ENCODE measurements around the gene NRAP. TPM values are rescaled to one million over a fixed set of nuclear protein-coding genes. Genes with fewer than 3 reads are reported as not detected.

The NRAP gene
- total and polyA plus RNA-seq, 5 experiments from 2014 or later: not detected

DNA sequence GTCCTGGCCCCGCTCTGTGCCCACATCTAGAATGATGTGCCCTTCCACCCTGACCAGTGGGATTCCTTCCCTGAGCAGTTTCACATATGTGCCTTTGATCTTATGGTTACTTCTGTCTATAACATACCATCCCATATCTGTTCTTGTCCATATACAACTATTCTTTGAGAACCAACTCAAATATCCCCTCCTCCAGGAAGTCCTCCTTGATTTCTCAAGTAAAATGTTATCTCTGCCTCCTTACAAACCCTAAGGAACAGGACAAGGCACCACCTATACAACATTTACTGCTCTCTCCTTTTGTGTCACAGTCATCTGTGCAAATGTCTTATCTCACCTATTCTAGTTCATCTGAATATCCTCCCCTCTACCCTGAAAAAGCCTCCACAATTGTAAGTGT lies 82.7 kb downstream of the NRAP start:
- Mint-ChIP-seq H3K4me1 (no peaks in the 10 kb centered on the region), H3K27ac (no peak overlapping the region), H3K9me3 (no peaks in the 10 kb centered on the region), H3K4me3 (no peak overlapping the region), H3K36me3 (no peaks in the 10 kb centered on the region), H3K27me3 (peaks cover 3 to 34% (median 11%) of the 10 kb centered on the region in 5 donors)
- ATAC-seq: no peak
- DNase-seq: no peak
- POLR2A ChIA-PET: no interaction called here

- Mint-ChIP-seq H3K27ac (no peak overlapping the region), H3K36me3 (no peaks in the 10 kb centered on the region), H3K27me3 (peaks cover 0 to 37% (median 10%) of the 10 kb centered on the region in 5 donors), H3K4me3 (no peak overlapping the region), H3K4me1 (no peaks in the 10 kb centered on the region), H3K9me3 (no peaks in the 10 kb centered on the region)
- POLR2A ChIA-PET: no interaction called here
- ATAC-seq (no peak), DNase-seq (no peak)
Observed at GRCh38 chr10:113578773-113579172, 85.1 kb downstream of the NRAP start.

DNA sequence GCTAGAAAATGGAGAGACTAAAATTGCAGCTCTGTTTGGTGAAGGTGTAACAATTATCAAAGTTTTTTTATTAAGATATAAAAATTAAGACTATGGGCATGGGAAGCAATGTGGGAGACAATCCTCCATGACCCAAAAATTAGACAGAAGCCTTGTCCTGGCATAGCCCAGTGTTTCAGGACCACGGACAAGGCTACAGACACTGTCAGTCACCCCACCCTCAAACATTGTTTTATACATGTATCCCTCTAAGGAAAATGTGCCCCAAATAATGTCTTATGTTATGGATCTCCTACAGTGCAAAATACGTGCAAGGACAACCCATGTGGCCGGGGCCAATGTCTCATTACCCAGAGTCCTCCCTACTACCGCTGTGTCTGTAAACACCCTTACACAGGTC lies 87.0 kb downstream of the NRAP start:
- no peak overlapping the region for H3K4me3 Mint-ChIP-seq
- no peaks in the 10 kb centered on the region for H3K4me1 Mint-ChIP-seq
- no peaks in the 10 kb centered on the region for H3K36me3 Mint-ChIP-seq
- H3K9me3 Mint-ChIP-seq: no peaks in the 10 kb centered on the region
- ATAC-seq: no peak
- peaks cover 0 to 24% (median 10%) of the 10 kb centered on the region in 5 donors for H3K27me3 Mint-ChIP-seq
- DNase-seq: no peak
- no peak overlapping the region for H3K27ac Mint-ChIP-seq
- POLR2A ChIA-PET: no interaction called here

GRCh38 chr10:113573368-113573767 lies 90.5 kb downstream of the NRAP start:
- POLR2A ChIA-PET: no interaction called here
- H3K9me3 Mint-ChIP-seq: no peaks in the 10 kb centered on the region
- peaks cover 0 to 24% (median 2%) of the 10 kb centered on the region in 5 donors for H3K27me3 Mint-ChIP-seq
- ATAC-seq (no peak), DNase-seq (no peak)
- no peaks in the 10 kb centered on the region for H3K4me1 Mint-ChIP-seq
- H3K36me3 Mint-ChIP-seq: no peaks in the 10 kb centered on the region
- H3K4me3 Mint-ChIP-seq: no peak overlapping the region
- no peak overlapping the region for H3K27ac Mint-ChIP-seq

DNA sequence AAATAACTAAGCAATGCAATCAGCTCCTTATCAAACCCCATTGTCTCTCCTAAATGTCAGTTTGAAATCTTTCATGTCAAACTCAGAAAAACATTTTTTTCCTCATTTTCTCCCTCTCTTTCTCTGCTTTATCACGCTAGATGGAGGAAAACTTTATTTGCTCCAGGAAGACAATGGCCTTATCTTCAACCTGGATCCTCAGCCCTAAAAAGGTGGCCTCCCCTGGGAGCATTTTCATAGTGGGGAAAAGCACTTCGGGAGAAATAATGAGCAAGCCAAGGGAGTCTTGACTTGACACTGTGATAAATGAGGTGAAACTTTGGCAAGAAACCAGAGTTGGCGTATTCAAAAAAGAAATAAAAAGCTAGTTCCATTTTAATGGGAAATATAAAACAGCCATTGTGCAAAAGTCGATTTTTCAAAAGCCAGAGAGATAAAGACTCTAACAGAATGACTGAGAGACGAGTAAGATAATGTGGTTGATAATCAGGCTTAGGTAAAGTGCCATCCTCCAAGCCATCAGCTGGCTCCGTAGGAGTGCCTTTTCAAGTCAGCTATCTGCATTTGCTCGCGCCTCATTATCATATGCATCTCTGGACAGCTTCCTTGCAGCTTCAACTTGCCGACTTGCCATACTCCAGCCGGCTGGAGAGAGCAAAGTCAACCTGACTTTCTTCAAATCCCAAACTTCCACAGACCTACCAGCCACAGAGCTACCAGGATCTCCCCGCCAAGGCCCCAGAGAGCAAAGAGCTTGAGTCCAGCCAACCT lies 91.1 kb downstream of the NRAP start:
- no peaks in the 10 kb centered on the region for H3K9me3 Mint-ChIP-seq
- peaks cover 0 to 20% (median 2%) of the 10 kb centered on the region in 5 donors for H3K27me3 Mint-ChIP-seq
- H3K36me3 Mint-ChIP-seq: no peaks in the 10 kb centered on the region
- no peak overlapping the region for H3K4me3 Mint-ChIP-seq
- DNase-seq: no peak
- POLR2A ChIA-PET: no interaction called here
- ATAC-seq: no peak
- H3K4me1 Mint-ChIP-seq: no peaks in the 10 kb centered on the region
- no peak overlapping the region for H3K27ac Mint-ChIP-seq

DNA sequence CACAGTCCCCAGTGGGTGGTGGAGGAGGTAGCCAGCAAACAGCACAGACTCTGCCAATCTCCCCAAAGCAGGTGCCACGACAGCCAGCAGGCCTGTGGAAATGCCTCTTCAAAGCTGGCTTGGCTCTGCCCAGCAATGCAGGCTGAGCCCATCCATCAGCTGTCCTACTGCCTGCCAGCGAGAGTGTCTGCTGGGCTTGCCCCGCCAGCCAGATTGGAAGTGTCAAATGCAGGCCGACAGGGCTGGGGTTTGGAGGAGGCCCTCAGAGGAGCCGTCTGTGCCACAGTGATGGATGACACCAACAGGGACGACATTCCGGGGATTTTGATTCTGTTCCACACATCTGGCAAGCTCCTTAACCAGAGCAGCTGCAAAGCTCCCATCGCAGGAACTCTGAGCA lies 94.3 kb downstream of the NRAP start:
- Mint-ChIP-seq H3K4me3 (no peak overlapping the region), H3K27me3 (no peaks in the 10 kb centered on the region), H3K27ac (no peak overlapping the region), H3K9me3 (no peaks in the 10 kb centered on the region), H3K36me3 (no peaks in the 10 kb centered on the region), H3K4me1 (no peaks in the 10 kb centered on the region)
- ATAC-seq (no peak), DNase-seq (no peak)
- POLR2A ChIA-PET: no interaction called here

DNA sequence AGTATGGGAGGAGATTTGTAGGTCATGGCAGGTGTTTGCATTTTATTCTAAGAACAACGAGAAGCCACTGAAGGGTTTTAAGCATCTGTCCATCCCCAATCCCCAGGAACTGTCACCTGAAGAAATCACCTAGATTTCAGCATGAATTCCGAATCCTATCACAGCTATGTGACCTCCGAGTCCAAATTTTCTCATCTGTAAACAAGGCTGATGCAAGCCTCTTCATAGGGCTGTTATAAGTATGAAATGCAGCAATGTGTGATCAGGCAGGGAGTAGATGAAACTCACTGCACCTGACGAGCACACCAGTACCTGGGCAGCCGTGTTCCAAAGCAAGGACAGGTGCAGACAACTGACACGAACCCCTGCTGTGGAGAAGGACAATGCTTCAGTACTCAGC lies 97.0 kb downstream of the NRAP start:
- peaks cover 4 to 10% (median 5%) of the 10 kb centered on the region in 4 donors for H3K4me1 Mint-ChIP-seq
- H3K27ac Mint-ChIP-seq: no peak overlapping the region
- ATAC-seq (no peak), DNase-seq (no peak)
- H3K9me3 Mint-ChIP-seq: no peaks in the 10 kb centered on the region
- H3K36me3 Mint-ChIP-seq: no peaks in the 10 kb centered on the region
- H3K4me3 Mint-ChIP-seq: no peak overlapping the region
- POLR2A ChIA-PET: no interaction called here
- no peaks in the 10 kb centered on the region for H3K27me3 Mint-ChIP-seq

DNA sequence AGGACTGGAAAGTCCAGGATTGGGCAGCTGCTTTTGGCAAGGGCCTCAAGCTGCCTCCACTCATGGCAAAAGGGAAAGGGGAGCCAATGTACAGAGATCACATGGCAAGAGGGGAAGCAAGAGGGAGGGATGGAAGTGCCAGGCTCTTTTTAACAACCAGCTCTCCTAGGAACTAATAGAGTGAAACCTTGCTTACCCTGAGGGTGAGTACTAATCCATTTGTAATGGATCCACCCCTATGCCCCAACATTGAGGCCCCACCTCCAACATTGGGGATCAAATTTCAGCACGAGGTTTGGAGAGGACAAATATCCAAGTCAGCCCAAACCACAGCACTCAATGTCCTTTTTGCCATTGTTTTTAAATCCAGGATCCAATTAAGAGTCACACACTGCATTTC lies 98.5 kb downstream of the NRAP start:
- DNase-seq (no peak), ATAC-seq (no peak)
- no peak overlapping the region for H3K27ac Mint-ChIP-seq
- POLR2A ChIA-PET: no interaction called here
- H3K9me3 Mint-ChIP-seq: no peaks in the 10 kb centered on the region
- H3K36me3 Mint-ChIP-seq: no peaks in the 10 kb centered on the region
- H3K4me3 Mint-ChIP-seq: no peak overlapping the region
- H3K4me1 Mint-ChIP-seq: peaks cover 4 to 10% (median 5%) of the 10 kb centered on the region in 4 donors
- no peaks in the 10 kb centered on the region for H3K27me3 Mint-ChIP-seq

DNA sequence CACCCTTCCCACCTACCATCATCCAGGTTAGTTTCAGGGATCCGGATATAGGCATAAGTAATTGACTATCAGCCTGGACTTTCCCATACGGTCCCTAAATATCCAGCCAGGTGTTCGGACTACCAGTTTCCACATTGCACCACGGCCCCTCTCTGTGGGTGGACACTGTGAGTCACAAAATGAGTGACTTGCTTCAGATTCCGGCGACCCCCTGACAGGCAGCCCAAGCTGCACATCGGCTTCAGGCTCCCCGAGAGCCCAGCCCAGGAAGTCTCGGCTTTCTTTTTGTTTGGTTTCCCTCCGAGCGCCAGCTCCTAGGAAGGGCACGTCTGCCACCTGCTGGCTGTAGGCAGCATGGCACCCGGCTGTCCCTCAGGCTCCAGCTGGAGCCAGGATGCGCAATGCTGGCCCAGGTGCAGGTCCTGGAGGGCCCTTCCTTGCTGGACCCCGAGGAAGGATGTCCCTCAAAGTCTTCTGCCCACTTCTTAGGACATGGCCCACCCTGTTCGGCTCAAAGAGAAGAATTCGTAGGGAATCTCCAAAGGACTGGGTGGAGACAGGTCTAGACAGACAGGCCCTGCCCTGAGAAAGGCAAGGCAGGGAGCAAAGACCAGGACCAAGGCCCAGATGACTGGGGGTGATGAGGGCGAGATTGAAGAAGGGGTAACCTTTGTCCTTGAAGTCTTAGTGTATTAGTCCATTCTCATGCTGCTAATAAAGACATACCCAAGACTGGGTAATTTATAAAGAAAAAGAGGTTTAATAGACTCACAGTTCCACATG lies 100.3 kb downstream of the NRAP start:
- peak overlapping the region in 5 of 10 donors; percentile 25 to 83 (median 63) for H3K27ac Mint-ChIP-seq
- peaks cover 0 to 17% (median 3%) of the 10 kb centered on the region in 5 donors for H3K27me3 Mint-ChIP-seq
- no peaks in the 10 kb centered on the region for H3K9me3 Mint-ChIP-seq
- H3K36me3 Mint-ChIP-seq: no peaks in the 10 kb centered on the region
- ATAC-seq (peak; percentile 82 to 84), DNase-seq (peak; percentile 29 to 75 (median 60))
- peaks cover 4 to 10% (median 5%) of the 10 kb centered on the region in 4 donors for H3K4me1 Mint-ChIP-seq
- peak overlapping the region; percentile 61 to 90 (median 82) for H3K4me3 Mint-ChIP-seq
- POLR2A ChIA-PET: no interaction called here

DNA sequence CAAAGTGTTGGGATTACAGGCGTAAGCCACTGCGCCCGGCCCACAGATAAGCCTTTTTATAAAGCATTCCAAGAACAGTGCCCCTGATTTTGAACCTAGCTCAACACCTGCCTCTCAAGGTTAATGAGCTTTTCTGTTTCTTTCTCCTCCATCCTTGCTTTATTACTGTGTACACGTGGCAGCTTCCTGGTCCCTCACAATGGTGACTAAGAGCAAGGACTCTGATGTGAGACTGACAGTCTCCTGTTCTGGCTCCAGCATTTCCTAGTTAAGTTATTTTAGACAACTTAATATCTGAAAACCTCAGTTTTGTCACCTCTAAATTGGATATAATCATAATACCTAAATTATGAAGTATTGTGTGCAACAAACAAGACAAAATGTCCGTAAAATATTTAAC lies 101.1 kb downstream of the NRAP start:
- POLR2A ChIA-PET: no interaction called here
- Mint-ChIP-seq H3K9me3 (no peaks in the 10 kb centered on the region), H3K4me3 (peak overlapping the region in 2 of 10 donors; percentile 70 to 83), H3K4me1 (peaks cover 4 to 10% (median 5%) of the 10 kb centered on the region in 4 donors), H3K36me3 (no peaks in the 10 kb centered on the region), H3K27ac (no peak overlapping the region), H3K27me3 (peaks cover 0 to 17% (median 4%) of the 10 kb centered on the region in 5 donors)
- ATAC-seq: no peak
- no peak for DNase-seq

- Mint-ChIP-seq H3K27ac (no peak overlapping the region), H3K27me3 (peaks cover 0 to 23% (median 4%) of the 10 kb centered on the region in 5 donors), H3K9me3 (no peaks in the 10 kb centered on the region), H3K4me3 (no peak overlapping the region), H3K4me1 (peaks cover 4 to 10% (median 5%) of the 10 kb centered on the region in 4 donors), H3K36me3 (no peaks in the 10 kb centered on the region)
- no peak for DNase-seq
- POLR2A ChIA-PET: no interaction called here
- ATAC-seq: no peak
Observed at GRCh38 chr10:113562069-113562468, 101.8 kb downstream of the NRAP start.

DNA sequence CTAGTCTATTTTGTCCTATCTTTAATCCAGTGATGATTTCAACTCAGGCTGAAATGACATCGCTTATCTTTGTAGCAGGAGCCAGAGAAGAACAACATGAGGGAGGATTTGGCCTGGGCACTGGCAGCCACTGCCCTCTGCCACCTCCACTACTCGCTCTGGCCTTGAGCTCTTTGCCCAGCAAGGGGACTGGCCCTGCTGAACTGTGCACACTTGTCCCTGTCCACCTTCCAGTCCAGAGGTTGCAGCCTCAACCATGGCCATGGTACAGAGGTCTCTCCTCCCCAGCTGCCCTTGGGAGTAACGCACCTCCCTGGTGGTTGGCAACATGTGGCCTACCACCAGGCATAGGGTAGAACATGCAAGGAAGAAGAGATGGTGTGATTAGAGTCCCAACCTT lies 102.6 kb downstream of the NRAP start:
- POLR2A ChIA-PET: no interaction called here
- H3K36me3 Mint-ChIP-seq: no peaks in the 10 kb centered on the region
- H3K4me1 Mint-ChIP-seq: peaks cover 4 to 10% (median 5%) of the 10 kb centered on the region in 4 donors
- no peak overlapping the region for H3K4me3 Mint-ChIP-seq
- no peaks in the 10 kb centered on the region for H3K9me3 Mint-ChIP-seq
- DNase-seq: no peak
- no peak overlapping the region for H3K27ac Mint-ChIP-seq
- peaks cover 0 to 27% (median 6%) of the 10 kb centered on the region in 5 donors for H3K27me3 Mint-ChIP-seq
- no peak for ATAC-seq

- Mint-ChIP-seq H3K36me3 (no peaks in the 10 kb centered on the region), H3K27ac (no peak overlapping the region), H3K4me1 (peaks cover 4 to 10% (median 5%) of the 10 kb centered on the region in 4 donors), H3K9me3 (no peaks in the 10 kb centered on the region), H3K27me3 (peaks cover 2 to 27% (median 6%) of the 10 kb centered on the region in 5 donors), H3K4me3 (no peak overlapping the region)
- POLR2A ChIA-PET: no interaction called here
- DNase-seq (no peak), ATAC-seq (no peak)
Observed at GRCh38 chr10:113560071-113560470, 103.8 kb downstream of the NRAP start.
